HepG2 (cell line): ENCODE results near the gene VGF. TPM values are rescaled to one million over a fixed set of nuclear protein-coding genes. Genes with fewer than 3 reads are reported as not detected.

ENCODE experiments used
- ADNP ChIP-seq: sonication (generic); formaldehyde crosslinking; IDR thresholded peaks from 2 replicates; pipeline ENCODE4 v1.4.0; 2020; ENCODE audit warnings: missing genetic modification reagents
- CBX5 ChIP-seq: sonication (generic); formaldehyde crosslinking; IDR thresholded peaks from 2 replicates; pipeline ENCODE4 v1.4.0; 2020; ENCODE audit warnings: missing genetic modification reagents, borderline replicate concordance
- HNF1B ChIP-seq: sonication (generic); formaldehyde crosslinking; IDR thresholded peaks from 2 replicates; pipeline ENCODE4 v1.5.1; 2020; ENCODE audit warnings: mild to moderate bottlenecking, moderate library complexity, missing genetic modification reagents
- HOXA3 ChIP-seq: sonication (generic); formaldehyde crosslinking; IDR thresholded peaks from 2 replicates; pipeline ENCODE4 v1.5.0; 2020; ENCODE audit warnings: missing genetic modification reagents
- HOXD1 ChIP-seq: sonication (generic); formaldehyde crosslinking; IDR thresholded peaks from 2 replicates; pipeline ENCODE4 v1.5.0; 2020; ENCODE audit warnings: missing genetic modification reagents
- IRX3 ChIP-seq: sonication (generic); formaldehyde crosslinking; IDR thresholded peaks from 2 replicates; pipeline ENCODE4 v1.8.1; 2023; ENCODE audit warnings: mild to moderate bottlenecking, low read depth, missing genetic modification reagents, borderline replicate concordance
- KDM2A ChIP-seq: sonication (generic); formaldehyde crosslinking; IDR thresholded peaks from 2 replicates; pipeline ENCODE4 v1.4.0; 2020; ENCODE audit warnings: low read depth, missing genetic modification reagents, borderline replicate concordance
- KMT2A ChIP-seq: sonication (generic); formaldehyde crosslinking; IDR thresholded peaks from 2 replicates; pipeline ENCODE4 v1.4.0; 2020; ENCODE audit warnings: missing genetic modification reagents
- PRPF4 ChIP-seq: fragments of 200-400 bp; formaldehyde crosslinking; IDR thresholded peaks from 2 replicates; pipeline ENCODE4 v1.6.1; 2016; ENCODE audit warnings: low read length, low read depth; ENCODE audit not compliant: poor library complexity, severe bottlenecking
- TEAD3 ChIP-seq: optimal IDR thresholded peaks from 2 replicates; pipeline ENCODE3; 2016; ENCODE audit warnings: borderline replicate concordance
- ZNF225 ChIP-seq: sonication (generic); formaldehyde crosslinking; IDR thresholded peaks from 2 replicates; pipeline ENCODE4 v1.4.0; 2020; ENCODE audit warnings: mild to moderate bottlenecking, missing genetic modification reagents
- polyA plus RNA-seq, 8 experiments: library from polyadenylated mRNA; depleted of rRNA in 3 of 8; stranded (reverse) in 7 of 8; unstranded in 1 of 8; fragments of >200 nt; fragmentation: Illumina TruSeq in 4 of 8; extraction: Trizol in 4 of 8; gene quantifications; 2 replicates each; pipeline versions ENCODE4 v1.2.1 to v1.2.3, GENCODE V29; 2011 to 2016; ENCODE audit warnings: low read depth in 4 of 8, missing spikeins in 1 of 8, mixed read lengths in 1 of 8; ENCODE audit not compliant: insufficient read depth in 1 of 8
- total RNA-seq, 5 experiments: library from RNA; depleted of rRNA; stranded (reverse); fragments of >200 nt; fragmentation: Illumina TruSeq; extraction: Trizol; gene quantifications; 2 replicates each; pipeline ENCODE4 v1.2.3, GENCODE V29; 2016; ENCODE audit warnings: low read depth in 1 of 5
- TF ChIP-seq, protein P1 (sequence below): sonication (generic); formaldehyde crosslinking; IDR thresholded peaks from 2 replicates; pipeline ENCODE4 v1.9.0; 2021; ENCODE audit warnings: mild to moderate bottlenecking, missing genetic modification reagents
- TF ChIP-seq, protein P2 (sequence below): IDR thresholded peaks from 2 replicates; pipeline ENCODE4 v1.6.1; 2012; ENCODE audit warnings: low read length, improper control_type of control experiment
- TF ChIP-seq, protein P3 (sequence below): fragments of 450-650 bp; IDR thresholded peaks from 2 replicates; pipeline ENCODE4 v1.6.1; 2017
- TF ChIP-seq, protein P4 (sequence below): sonication (generic); formaldehyde crosslinking; IDR thresholded peaks from 2 replicates; pipeline ENCODE4 v1.8.0; 2022; ENCODE audit warnings: low read depth, missing genetic modification reagents

VGF gene
- total and polyA plus RNA-seq, 2 of the 13 experiments (the other 11 are each of a cell fraction or from before 2014, with no cell fraction given) = 0.12 to 0.46 TPM

GRCh38 chr7:101138213-101138870 is 27.0 kb downstream of the VGF start (continued):
- TF ChIP-seq, protein P1, sequence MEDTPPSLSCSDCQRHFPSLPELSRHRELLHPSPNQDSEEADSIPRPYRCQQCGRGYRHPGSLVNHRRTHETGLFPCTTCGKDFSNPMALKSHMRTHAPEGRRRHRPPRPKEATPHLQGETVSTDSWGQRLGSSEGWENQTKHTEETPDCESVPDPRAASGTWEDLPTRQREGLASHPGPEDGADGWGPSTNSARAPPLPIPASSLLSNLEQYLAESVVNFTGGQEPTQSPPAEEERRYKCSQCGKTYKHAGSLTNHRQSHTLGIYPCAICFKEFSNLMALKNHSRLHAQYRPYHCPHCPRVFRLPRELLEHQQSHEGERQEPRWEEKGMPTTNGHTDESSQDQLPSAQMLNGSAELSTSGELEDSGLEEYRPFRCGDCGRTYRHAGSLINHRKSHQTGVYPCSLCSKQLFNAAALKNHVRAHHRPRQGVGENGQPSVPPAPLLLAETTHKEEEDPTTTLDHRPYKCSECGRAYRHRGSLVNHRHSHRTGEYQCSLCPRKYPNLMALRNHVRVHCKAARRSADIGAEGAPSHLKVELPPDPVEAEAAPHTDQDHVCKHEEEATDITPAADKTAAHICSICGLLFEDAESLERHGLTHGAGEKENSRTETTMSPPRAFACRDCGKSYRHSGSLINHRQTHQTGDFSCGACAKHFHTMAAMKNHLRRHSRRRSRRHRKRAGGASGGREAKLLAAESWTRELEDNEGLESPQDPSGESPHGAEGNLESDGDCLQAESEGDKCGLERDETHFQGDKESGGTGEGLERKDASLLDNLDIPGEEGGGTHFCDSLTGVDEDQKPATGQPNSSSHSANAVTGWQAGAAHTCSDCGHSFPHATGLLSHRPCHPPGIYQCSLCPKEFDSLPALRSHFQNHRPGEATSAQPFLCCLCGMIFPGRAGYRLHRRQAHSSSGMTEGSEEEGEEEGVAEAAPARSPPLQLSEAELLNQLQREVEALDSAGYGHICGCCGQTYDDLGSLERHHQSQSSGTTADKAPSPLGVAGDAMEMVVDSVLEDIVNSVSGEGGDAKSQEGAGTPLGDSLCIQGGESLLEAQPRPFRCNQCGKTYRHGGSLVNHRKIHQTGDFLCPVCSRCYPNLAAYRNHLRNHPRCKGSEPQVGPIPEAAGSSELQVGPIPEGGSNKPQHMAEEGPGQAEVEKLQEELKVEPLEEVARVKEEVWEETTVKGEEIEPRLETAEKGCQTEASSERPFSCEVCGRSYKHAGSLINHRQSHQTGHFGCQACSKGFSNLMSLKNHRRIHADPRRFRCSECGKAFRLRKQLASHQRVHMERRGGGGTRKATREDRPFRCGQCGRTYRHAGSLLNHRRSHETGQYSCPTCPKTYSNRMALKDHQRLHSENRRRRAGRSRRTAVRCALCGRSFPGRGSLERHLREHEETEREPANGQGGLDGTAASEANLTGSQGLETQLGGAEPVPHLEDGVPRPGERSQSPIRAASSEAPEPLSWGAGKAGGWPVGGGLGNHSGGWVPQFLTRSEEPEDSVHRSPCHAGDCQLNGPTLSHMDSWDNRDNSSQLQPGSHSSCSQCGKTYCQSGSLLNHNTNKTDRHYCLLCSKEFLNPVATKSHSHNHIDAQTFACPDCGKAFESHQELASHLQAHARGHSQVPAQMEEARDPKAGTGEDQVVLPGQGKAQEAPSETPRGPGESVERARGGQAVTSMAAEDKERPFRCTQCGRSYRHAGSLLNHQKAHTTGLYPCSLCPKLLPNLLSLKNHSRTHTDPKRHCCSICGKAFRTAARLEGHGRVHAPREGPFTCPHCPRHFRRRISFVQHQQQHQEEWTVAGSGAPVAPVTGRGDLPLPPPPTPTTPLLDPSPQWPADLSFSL = no peak
- TF ChIP-seq, protein P2, sequence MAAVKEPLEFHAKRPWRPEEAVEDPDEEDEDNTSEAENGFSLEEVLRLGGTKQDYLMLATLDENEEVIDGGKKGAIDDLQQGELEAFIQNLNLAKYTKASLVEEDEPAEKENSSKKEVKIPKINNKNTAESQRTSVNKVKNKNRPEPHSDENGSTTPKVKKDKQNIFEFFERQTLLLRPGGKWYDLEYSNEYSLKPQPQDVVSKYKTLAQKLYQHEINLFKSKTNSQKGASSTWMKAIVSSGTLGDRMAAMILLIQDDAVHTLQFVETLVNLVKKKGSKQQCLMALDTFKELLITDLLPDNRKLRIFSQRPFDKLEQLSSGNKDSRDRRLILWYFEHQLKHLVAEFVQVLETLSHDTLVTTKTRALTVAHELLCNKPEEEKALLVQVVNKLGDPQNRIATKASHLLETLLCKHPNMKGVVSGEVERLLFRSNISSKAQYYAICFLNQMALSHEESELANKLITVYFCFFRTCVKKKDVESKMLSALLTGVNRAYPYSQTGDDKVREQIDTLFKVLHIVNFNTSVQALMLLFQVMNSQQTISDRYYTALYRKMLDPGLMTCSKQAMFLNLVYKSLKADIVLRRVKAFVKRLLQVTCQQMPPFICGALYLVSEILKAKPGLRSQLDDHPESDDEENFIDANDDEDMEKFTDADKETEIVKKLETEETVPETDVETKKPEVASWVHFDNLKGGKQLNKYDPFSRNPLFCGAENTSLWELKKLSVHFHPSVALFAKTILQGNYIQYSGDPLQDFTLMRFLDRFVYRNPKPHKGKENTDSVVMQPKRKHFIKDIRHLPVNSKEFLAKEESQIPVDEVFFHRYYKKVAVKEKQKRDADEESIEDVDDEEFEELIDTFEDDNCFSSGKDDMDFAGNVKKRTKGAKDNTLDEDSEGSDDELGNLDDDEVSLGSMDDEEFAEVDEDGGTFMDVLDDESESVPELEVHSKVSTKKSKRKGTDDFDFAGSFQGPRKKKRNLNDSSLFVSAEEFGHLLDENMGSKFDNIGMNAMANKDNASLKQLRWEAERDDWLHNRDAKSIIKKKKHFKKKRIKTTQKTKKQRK = no peak
- TF ChIP-seq TEAD3 (CRISPR knock-in tag) = peak; percentile 46
- TF ChIP-seq ADNP = no peak
- no peak for TF ChIP-seq PRPF4
- no peak for TF ChIP-seq CBX5 (CRISPR knock-in tag)
- TF ChIP-seq KDM2A = peak; percentile 50; the same call in 1 of the 2 replicates
- no peak for TF ChIP-seq ZNF225 (CRISPR knock-in tag)
- no peak for TF ChIP-seq KMT2A
- TF ChIP-seq, protein P3, sequence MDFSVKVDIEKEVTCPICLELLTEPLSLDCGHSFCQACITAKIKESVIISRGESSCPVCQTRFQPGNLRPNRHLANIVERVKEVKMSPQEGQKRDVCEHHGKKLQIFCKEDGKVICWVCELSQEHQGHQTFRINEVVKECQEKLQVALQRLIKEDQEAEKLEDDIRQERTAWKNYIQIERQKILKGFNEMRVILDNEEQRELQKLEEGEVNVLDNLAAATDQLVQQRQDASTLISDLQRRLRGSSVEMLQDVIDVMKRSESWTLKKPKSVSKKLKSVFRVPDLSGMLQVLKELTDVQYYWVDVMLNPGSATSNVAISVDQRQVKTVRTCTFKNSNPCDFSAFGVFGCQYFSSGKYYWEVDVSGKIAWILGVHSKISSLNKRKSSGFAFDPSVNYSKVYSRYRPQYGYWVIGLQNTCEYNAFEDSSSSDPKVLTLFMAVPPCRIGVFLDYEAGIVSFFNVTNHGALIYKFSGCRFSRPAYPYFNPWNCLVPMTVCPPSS = no peak
- no peak for TF ChIP-seq IRX3
- peak; percentile 54 for TF ChIP-seq HOXA3 (CRISPR knock-in tag)
- peak; percentile 18; the same call in 1 of the 2 replicates for TF ChIP-seq HOXD1 (CRISPR knock-in tag)
- TF ChIP-seq HNF1B = 0 out of 2 replicates have a peak, but pooled peaks have one; percentile 51
- TF ChIP-seq, protein P4, sequence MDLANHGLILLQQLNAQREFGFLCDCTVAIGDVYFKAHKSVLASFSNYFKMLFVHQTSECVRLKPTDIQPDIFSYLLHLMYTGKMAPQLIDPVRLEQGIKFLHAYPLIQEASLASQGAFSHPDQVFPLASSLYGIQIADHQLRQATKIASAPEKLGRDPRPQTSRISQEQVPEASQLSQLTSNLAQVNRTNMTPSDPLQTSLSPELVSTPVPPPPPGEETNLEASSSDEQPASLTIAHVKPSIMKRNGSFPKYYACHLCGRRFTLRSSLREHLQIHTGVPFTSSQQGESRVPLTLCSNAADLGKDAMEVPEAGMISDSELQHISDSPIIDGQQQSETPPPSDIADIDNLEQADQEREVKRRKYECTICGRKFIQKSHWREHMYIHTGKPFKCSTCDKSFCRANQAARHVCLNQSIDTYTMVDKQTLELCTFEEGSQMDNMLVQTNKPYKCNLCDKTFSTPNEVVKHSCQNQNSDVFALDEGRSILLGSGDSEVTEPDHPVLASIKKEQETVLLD (CRISPR knock-in tag) = no peak
